ENCODE data around the gene RALGPS1. TPM values are rescaled to one million over a fixed set of nuclear protein-coding genes. Genes with fewer than 3 reads are reported as not detected.
A peak's percentile ranks its signal among the peaks of the same experiment; 100 is the strongest.

The RALGPS1 gene
- total RNA-seq, 2 donors from 2014 or later: 7.6 to 18.5 TPM

DNA sequence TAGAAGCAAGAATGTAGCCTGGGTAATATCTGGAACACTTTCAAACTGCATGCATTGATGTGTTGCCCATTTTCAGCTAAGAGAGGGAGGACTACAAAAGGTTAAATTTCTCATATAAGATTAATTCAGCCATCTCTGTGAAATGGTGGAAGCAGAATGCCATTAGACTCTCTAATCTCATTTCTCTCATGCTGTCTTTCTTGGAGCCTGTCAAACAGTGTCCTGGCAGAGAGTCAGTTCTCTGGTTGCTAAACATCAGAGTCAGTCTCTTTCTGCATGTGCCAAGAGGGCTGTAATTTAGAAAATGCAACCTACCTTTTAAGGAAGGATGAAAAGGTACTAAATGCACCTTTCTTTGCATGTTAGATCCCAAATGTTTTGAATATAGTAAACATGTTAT, 349.1 kb downstream of the RALGPS1 start:
- Histone ChIP-seq H3K4me3 (no peak overlapping the region), H3K36me3 (no peaks in the 10 kb centered on the region), H3K9me3 (no peaks in the 10 kb centered on the region), H3K4me1 (ENCODE audit: control insufficient read depth in 1 of 2, low read depth in 2 of 2) (peaks cover 7 to 70% of the 10 kb centered on the region in 2 donors), H3K27ac (peak overlapping the region; percentile 2 to 51), H3K27me3 (replicated peaks; ENCODE audit: insufficient read depth) (no peaks in the 10 kb centered on the region)
- TF ChIP-seq, protein P1, sequence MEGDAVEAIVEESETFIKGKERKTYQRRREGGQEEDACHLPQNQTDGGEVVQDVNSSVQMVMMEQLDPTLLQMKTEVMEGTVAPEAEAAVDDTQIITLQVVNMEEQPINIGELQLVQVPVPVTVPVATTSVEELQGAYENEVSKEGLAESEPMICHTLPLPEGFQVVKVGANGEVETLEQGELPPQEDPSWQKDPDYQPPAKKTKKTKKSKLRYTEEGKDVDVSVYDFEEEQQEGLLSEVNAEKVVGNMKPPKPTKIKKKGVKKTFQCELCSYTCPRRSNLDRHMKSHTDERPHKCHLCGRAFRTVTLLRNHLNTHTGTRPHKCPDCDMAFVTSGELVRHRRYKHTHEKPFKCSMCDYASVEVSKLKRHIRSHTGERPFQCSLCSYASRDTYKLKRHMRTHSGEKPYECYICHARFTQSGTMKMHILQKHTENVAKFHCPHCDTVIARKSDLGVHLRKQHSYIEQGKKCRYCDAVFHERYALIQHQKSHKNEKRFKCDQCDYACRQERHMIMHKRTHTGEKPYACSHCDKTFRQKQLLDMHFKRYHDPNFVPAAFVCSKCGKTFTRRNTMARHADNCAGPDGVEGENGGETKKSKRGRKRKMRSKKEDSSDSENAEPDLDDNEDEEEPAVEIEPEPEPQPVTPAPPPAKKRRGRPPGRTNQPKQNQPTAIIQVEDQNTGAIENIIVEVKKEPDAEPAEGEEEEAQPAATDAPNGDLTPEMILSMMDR (IDR thresholded peaks at IDR 0.05): no peak
- no peak for ATAC-seq (ENCODE audit: insufficient number of reproducible peaks, low FRiP score, low read depth)
- DNase-seq (ENCODE audit: low spot score): no peak

DNA sequence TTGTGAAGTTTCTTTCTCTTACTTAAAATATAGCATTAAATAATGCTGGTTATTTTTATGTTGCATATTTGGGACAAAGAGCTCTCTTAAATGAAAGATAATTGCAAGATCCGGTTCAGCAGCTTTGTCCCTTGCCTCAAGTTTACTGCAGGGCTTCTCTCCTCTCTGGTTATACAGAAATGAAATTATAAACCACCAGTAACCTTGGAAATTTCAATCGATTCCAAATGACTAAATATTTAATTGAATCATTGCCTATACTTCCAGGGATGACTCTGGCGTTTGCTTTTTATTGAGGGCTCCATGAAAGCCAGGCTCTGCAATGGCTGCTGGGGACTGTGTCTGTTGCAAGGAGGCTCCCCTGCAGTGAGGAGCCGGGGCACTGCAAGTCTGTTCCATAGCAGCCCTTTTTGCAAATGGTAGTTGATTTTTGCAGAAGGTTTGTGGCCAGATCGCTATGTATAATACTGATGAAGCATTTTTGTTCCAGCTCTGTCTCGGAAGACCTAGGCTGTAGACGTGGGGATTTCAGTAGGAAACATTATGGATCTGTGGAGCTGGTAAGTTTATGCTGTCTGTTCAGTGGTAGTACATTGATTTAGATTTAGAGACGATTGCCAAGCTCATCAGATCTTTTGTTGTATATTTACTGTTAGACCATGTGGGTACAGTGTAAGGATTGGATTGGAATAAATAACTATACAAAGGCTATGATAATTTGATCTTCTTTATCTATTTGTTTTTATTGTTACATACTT, 350.1 kb downstream of the RALGPS1 start, which contains the start of gene GARNL3:
GARNL3 (plus strand) TSS at position 313 of the 758 bp plus-strand sequence; CDS start at position 417, 104 bp downstream.
- Histone ChIP-seq H3K4me1 (ENCODE audit: control insufficient read depth in 1 of 2, low read depth in 2 of 2) (peaks cover 4 to 69% of the 10 kb centered on the region in 2 donors), H3K27ac (peak within 1 kb of the TSS; percentile 2 to 51), H3K4me3 (no peak within 1 kb of the TSS), H3K27me3 (replicated peaks; ENCODE audit: insufficient read depth) (no peaks in the 10 kb centered on the region), H3K9me3 (no peaks in the 10 kb centered on the region), H3K36me3 (no peaks in the 10 kb centered on the region)
- ATAC-seq (ENCODE audit: insufficient number of reproducible peaks, low FRiP score, low read depth) (no peak), DNase-seq (ENCODE audit: low spot score) (no peak)
- TF ChIP-seq, protein P1 (IDR thresholded peaks at IDR 0.05): no peak

DNA sequence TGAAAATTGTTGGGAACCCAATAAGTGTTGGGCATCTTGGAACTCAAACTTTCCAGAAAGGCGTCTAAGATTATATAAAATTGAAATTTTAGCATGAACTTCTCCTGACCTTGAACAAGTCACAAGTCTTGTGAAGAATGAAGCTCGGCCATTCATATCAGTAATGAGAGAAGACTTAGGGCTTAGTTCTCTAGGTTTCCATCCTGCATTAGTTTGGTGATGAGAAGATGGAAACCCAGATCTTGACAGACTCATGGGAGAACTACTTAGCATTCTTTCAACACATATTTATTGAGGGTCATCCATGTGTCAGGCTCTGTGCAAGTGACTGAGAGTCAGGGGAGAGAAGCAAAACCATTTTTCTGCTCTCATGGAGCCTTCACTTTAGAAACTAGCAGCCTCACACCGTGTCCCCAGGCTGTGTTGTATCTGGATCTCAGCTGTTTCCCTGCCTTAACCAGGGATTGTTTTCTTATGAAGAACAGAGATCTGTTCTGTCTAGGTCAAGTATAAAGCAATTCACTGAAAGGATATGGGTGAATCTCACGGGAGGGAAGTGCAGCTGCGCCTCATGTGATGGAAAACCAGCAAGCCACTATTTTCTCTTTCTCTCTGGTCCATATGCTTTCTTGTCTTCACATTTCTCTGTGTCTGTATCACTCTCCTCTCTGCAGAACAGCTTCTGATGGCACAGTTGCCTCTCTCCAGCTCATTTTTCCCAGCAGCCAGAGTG, 353.4 kb downstream of the RALGPS1 start:
- no peak for DNase-seq (ENCODE audit: low spot score)
- Histone ChIP-seq H3K27me3 (replicated peaks; ENCODE audit: insufficient read depth) (no peaks in the 10 kb centered on the region), H3K27ac (peak overlapping the region; percentile 10 to 12), H3K4me1 (ENCODE audit: control insufficient read depth in 1 of 2, low read depth in 2 of 2) (peaks cover 0 to 44% of the 10 kb centered on the region in 2 donors), H3K36me3 (no peaks in the 10 kb centered on the region), H3K9me3 (no peaks in the 10 kb centered on the region), H3K4me3 (no peak overlapping the region)
- ATAC-seq (ENCODE audit: insufficient number of reproducible peaks, low FRiP score, low read depth): no peak
- TF ChIP-seq, protein P1 (IDR thresholded peaks at IDR 0.05): no peak

DNA sequence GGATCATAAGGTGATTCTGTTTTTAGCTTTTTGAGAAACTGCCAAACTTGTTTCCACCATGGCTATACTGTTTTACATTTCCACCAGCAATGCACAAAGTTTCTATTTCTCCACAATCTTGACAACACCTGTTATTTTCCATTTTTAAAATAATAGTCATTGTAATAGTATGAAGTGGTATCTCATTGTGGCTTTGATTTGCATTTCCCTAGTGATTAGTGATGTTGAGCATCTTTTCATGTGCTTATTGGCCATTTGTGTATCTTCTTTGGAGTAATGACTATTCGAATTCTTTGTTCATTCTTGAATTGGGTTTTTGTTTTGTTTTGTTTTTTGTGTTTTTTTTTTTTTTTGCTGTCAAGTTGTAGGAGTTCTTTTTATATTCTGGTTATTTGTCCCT, 354.9 kb downstream of the RALGPS1 start:
- ATAC-seq (ENCODE audit: insufficient number of reproducible peaks, low FRiP score, low read depth) (no peak), DNase-seq (ENCODE audit: low spot score) (no peak)
- TF ChIP-seq, protein P1 (IDR thresholded peaks at IDR 0.05): no peak
- Histone ChIP-seq H3K27me3 (replicated peaks; ENCODE audit: insufficient read depth) (no peaks in the 10 kb centered on the region), H3K36me3 (no peaks in the 10 kb centered on the region), H3K27ac (no peak overlapping the region), H3K4me3 (no peak overlapping the region), H3K9me3 (no peaks in the 10 kb centered on the region), H3K4me1 (ENCODE audit: control insufficient read depth in 1 of 2, low read depth in 2 of 2) (peaks cover 0 to 44% of the 10 kb centered on the region in 2 donors)

Other genes with a start within 250 kb of the RALGPS1 start
- 10 to 100 TPM; 12.5 to 17.0 TPM for gene ZBTB43, start 109.7 kb upstream of the RALGPS1 start, total RNA-seq
- 10 to 100 TPM in 1 of 2 donors, 1 to 10 TPM in 1; 9.9 to 16.6 TPM for gene ZBTB34, start 54.1 kb upstream of the RALGPS1 start, total RNA-seq
- 10 to 100 TPM; 18.6 to 49.1 TPM for gene ANGPTL2, start 207.9 kb downstream of the RALGPS1 start, total RNA-seq